C4-2B (cell line): ENCODE results near the gene TIGAR.

Experiments used
- ZFX ChIP-seq: fragments of 450-650 bp; IDR thresholded peaks from 2 replicates; pipeline ENCODE4 v1.6.1; 2017
- TF ChIP-seq, protein P1 (sequence below): fragments of 450-650 bp; conservative IDR thresholded peaks from 2 replicates; pipeline ENCODE4 v1.5.1; 2017; ENCODE audit warnings: mild to moderate bottlenecking

DNA sequence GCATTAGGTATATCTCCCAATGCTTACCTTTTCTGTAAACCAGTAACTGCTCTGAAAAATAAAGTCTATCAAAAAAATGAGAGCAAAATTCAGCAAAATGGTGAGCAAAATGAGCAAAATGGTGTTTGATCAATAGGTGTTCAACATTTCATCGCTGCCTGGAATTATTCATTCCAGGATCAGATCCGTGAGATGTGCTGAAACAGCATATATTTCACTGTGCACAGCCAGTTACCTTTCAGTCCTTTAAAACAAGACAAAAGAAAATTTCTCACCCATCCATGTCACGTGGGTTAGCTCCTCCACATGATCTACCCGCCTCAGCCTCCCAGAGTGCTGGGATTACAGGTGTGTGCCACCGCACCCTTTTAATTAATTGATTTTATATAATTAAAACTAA is 66.6 kb downstream of the TIGAR start:
- TF ChIP-seq, protein P1, sequence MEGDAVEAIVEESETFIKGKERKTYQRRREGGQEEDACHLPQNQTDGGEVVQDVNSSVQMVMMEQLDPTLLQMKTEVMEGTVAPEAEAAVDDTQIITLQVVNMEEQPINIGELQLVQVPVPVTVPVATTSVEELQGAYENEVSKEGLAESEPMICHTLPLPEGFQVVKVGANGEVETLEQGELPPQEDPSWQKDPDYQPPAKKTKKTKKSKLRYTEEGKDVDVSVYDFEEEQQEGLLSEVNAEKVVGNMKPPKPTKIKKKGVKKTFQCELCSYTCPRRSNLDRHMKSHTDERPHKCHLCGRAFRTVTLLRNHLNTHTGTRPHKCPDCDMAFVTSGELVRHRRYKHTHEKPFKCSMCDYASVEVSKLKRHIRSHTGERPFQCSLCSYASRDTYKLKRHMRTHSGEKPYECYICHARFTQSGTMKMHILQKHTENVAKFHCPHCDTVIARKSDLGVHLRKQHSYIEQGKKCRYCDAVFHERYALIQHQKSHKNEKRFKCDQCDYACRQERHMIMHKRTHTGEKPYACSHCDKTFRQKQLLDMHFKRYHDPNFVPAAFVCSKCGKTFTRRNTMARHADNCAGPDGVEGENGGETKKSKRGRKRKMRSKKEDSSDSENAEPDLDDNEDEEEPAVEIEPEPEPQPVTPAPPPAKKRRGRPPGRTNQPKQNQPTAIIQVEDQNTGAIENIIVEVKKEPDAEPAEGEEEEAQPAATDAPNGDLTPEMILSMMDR, result no peak
- no peak for TF ChIP-seq ZFX
